GM19351 (cell line): ENCODE results near the gene PGBD2.
A peak's percentile ranks its signal among the peaks of the same experiment; 100 is the strongest.
"Not testable (repeated sequence)": the region's sequence is repeated elsewhere in the genome, so short reads cannot be mapped to it uniquely, and the experiment has no call there.

ENCODE experiments used
- ATAC-seq: cut with Tn5 transposase; IDR thresholded peaks from one replicate; pipeline ENCODE4 v1.9.1; 2021; ENCODE audit warnings: mild to moderate bottlenecking, moderate library complexity; ENCODE audit not compliant: unreplicated experiment

PGBD2 gene

DNA sequence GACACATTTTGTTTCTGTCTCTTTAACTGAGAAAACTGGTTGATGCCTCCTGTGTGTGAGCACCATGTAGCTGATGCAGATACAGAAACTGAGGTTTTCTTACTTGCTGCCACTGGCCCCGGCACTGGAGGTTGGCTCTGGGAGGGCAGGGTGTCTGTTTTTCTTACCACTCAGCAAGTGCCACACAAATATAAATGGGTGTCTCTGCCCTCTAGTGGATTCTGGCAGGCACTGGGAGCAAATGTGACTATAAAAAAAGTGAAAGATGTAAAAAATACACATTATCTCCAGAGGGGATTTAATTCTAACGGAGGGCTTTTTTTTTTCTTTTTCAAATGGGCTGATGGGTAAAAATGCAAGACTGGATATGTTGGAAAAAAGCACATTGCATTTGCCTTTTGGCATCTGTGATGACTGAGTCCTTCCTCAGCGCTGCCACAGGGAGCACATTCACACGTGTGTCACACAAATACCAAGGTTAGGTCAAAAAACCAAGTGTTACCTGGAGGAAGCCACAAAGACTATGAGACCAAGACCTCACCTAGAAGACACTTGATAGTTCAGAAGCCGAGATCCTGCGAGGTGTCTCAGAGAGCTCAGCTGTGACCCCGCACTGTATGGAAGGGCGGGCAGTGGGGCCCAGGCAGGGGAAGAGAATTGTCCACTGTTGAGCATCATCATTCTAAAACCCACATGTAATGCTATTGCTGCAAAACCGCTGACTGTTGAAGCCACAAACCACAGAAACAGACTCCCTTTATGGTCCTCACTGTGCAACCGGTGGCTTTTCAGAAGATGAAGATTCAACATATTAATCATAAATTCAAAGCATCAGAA, 18.9 kb downstream of the PGBD2 start:
- peak; percentile 85 for ATAC-seq

DNA sequence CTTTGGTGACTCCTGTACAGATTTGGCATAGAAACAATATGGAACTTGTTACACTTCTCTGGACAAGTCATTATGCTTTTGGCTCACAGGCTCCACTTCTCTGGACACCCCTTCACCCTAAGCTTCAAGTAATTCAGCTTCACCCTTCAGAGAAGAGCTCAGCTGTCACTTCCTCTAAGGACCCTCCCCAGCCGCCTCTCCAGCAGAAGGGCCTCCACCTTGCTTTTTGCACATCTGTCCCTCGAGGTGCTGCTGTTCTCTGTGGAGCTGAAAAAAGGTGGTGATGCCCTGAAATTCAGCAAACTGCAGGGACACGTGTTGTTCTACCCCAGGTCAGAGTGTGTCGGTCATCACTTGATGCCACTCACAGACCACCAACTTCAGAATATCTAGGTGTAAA, 19.8 kb downstream of the PGBD2 start:
- ATAC-seq: not testable (repeated sequence)

DNA sequence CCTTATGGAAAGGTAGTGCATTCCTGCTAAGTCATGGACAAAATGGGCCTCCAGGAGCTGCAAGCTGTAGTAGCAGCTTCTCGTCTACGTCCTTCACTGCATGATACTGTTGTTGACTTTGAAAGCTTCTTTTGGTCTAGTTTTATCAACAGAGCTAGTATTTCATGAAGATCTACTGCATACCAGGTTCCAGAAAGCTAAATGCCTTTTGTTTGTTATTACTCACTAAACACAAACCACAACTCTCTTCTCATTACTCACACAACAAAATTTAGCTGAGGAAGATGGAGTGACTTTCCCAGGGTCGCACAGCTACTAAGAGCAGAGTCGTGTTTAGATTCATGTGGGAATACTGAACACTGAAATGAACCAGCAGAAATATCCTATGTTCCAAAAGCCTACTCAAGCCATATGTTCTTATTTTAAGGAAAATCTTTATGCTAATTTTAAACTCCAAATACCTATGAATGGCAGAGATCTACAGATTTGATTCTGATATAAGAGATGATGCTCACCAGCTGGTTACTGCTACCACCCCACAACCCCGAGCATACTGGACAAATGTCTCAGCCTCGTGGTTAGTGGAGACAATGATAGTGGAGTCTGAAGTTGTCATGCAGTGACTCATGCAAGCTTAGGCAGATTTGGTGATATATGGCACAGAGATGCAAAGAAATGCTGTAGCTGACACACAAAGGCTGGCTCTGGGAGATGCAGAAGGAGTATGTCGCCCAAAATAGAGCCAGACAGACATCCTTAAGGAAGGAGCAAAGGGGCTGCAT, 20.6 kb downstream of the PGBD2 start:
- ATAC-seq: no peak

DNA sequence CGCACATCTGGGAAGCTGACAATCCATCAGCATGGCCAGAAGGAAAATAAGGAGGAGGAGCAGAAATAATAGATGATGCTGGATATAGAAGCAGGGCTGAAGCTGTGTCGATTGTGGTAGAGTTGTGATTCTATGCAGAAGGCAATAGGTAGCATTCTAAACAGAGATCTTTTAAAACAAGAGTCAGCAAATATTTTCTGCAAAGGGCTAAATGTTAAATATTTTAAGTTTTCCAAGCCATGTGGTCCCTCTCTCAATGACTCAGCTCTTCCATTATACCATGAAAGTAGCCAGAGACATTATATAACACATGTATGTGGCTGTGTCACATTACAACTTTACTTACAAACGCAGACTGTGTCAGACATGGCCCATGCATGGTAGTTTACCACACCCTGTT, 21.2 kb downstream of the PGBD2 start:
- ATAC-seq: not testable (repeated sequence)

DNA sequence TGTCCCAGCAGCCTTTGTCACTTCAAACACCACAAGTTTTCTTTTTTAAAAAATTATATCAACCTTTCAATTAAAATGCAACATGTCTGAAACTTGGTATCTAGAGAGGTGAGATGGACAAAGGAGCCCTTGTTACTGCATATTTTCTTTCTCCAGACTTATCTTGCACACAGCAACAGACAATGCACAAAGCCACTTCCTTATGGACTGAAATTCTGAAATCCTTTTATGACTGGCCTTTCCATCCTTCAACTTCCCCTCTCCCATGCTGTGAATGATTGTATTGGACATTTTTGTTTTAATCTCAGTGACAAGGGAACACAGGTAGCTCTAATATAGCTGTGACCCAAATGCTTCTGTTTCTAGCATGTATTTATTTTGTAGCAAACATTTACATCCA, 22.1 kb downstream of the PGBD2 start:
- not testable (repeated sequence) for ATAC-seq

DNA sequence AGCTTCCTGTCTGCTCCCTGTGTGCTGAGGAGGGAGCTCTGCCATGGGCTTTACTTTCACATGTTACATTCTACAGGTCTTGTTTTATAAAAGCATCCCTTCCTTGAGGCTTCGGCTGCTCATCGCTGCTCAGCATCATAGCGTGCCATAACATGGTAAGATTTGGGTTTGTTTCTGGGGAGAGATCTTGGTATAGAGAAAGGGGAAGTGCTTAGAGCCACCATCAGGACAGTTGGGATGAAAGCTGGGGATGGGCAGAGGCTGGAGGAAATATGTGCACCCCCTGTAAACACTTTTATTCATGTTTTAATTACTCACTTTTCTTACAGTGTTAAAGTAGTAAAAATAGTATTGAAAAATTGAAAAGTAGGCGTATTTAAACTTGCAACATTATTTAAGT, 24.0 kb downstream of the PGBD2 start:
- not testable (repeated sequence) for ATAC-seq

DNA sequence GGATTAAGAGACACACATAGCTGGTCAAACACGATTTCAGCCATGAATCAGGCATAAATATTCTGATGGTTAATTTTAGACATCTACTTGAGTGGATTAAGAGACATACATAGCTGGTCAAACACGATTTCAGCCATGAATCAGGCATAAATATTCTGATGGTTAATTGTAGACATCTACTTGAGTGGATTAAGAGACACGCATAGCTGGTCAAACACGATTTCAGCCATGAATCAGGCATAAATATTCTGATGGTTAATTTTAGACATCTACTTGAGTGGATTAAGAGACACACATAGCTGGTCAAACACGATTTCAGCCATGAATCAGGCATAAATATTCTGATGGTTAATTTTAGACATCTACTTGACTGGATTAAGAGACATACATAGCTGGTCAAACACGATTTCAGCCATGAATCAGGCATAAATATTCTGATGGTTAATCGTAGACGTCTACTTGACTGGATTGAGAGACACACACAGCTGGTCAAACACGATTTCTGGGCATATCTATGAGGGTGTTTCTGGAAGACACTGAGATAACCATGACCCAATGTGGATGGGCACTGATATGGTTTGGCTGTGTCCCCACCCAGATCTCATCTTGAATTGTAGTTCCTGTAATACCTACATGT, 32.3 kb downstream of the PGBD2 start:
- ATAC-seq: not testable (repeated sequence)

DNA sequence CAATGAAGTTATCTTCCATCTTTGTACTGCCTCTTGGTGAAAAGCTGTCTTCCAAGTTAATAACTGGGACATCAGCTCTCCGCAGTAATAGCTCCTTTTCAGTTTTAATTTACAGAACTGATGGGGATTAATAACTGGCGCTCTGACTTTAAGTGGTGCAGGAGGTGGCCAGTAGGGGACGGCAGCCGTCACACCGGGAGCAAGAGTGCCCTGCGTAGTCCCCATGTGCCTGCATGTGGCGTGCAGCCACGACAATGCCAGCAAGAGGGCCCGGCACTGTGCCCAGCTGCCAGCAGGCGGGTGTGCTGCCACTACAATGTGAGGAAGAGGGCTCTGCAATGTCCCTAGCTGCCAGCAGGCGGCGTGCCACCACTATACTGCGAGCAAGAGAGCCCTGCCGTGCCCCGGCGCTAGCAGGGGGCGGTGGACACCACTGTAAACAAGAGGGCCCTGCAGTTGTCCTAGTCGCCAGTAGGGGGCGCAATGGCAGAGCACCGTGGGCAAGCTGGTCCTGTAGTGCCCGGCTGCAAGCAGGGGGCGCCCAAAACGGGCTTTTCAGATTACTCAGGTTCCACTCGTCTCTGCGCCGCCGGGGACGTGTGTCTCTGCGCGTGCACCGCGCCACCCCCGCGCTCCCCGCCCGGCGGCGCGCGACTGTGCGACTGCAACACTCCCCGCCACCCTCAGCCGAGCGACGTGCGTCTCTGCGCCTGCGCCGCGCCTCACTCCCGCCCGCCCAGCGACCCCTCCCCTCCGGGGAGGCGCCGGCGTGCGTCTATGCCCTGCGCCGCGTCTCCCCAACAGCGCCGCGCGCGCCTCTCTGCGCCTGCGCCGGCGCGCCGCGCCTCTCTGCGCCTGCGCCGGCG, 38.3 kb downstream of the PGBD2 start:
- ATAC-seq: not testable (repeated sequence)

DNA sequence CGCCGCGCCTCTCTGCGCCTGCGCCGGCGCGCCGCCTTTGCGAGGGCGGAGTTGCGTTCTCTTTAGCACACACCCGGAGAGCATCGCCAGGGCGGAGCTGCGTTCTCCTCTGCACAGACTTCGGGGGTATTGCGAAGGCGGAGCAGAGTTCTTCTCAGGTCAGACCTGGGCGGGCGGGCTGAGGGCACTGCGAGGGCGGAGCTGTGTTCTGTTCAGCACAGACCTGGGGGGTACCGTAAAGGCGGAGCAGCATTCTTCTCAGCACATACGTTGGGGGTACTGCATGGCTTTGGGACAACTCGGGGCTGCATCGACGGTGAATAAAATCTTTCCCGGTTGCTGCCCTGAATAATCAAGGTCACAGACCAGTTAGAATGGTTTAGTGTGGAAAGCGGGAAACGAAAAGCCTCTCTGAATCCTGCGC, 39.0 kb downstream of the PGBD2 start:
- not testable (repeated sequence) for ATAC-seq

DNA sequence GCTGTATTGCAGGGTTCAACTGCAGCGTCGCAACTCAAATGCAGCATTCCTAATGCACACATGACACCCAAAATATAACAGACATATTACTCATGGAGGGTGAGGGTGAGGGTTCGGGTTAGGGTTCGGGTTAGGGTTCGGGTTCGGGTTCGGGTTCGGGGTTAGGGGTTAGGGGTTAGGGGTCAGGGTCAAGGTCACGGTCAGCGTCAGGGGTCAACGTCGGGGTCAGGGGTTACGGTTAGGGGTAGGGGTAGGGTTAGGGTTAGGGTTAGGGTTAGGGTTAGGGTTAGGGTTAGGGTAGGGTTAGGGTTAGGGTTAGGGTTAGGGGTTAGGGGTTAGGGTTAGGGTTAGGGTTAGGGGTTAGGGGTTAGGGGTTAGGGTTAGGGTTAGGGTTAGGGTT, 39.4 kb downstream of the PGBD2 start:
- ATAC-seq: not testable (repeated sequence)

DNA sequence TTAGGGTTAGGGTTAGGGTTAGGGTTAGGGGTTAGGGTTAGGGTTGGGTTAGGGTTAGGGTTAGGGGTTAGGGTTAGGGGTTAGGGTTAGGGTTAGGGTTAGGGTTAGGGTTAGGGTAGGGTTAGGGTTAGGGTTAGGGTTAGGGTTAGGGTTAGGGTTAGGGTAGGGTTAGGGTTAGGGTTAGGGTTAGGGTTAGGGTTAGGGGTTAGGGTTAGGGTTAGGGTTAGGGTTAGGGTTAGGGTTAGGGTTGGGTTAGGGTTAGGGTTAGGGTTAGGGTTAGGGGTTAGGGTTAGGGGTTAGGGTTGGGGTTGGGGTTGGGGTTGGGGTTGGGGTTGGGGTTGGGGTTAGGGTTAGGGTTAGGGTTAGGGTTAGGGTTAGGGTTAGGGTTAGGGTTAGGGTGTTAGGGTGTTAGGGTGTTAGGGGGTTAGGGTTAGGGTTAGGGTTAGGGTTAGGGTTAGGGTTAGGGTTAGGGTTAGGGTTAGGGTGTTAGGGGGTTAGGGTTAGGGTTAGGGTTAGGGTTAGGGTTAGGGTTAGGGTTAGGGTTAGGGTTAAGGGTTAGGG, 39.9 kb downstream of the PGBD2 start:
- ATAC-seq: not testable (repeated sequence)
